OCI-LY1 (cell line): ENCODE measurements around the gene GALNT2.

Experiments
- H2AFZ ChIP-seq: fragments of 200-600 bp; sonication (generic), shearing (Covaris generic); 2 replicates; pipeline ENCODE4 v1.6.0; 2014; ENCODE audit warnings: antibody characterized with exemption, mild to moderate bottlenecking, low read length
- H3F3A ChIP-seq: fragments of 200-600 bp; sonication (generic), shearing (Covaris generic); 2 replicates; pipeline ENCODE4 v1.6.0; 2014; ENCODE audit warnings: mild to moderate bottlenecking, antibody characterized with exemption, low read length, moderate library complexity; ENCODE audit not compliant: insufficient read depth
- H3K27ac ChIP-seq: fragments of 200-600 bp; sonication (generic); 2 replicates; pipeline ENCODE4 v1.5.1; 2014; ENCODE audit warnings: low read length, mixed run types, mild to moderate bottlenecking, low read depth; ENCODE audit not compliant: poor library complexity, severe bottlenecking
- H3K27me3 ChIP-seq: fragments of 200-600 bp; sonication (generic); 2 replicates; pipeline ENCODE4 v1.6.0; 2014; ENCODE audit warnings: antibody characterized with exemption, mild to moderate bottlenecking, low read length, moderate library complexity; ENCODE audit not compliant: insufficient read depth
- H3K36me3 ChIP-seq: fragments of 200-600 bp; sonication (generic); 2 replicates; pipeline ENCODE4 v1.6.1; 2014; ENCODE audit warnings: mild to moderate bottlenecking, antibody characterized with exemption, low read length, moderate library complexity, mixed read lengths; ENCODE audit not compliant: insufficient read depth
- H3K4me1 ChIP-seq: fragments of 200-600 bp; sonication (generic); 2 replicates; pipeline ENCODE4 v1.5.1; 2014; ENCODE audit warnings: mild to moderate bottlenecking, low read length, moderate library complexity; ENCODE audit not compliant: insufficient read depth, severe bottlenecking
- H3K4me2 ChIP-seq: fragments of 200-600 bp; sonication (generic), shearing (Covaris generic); 2 replicates; pipeline ENCODE4 v1.6.1; 2014; ENCODE audit warnings: low read length
- H3K4me3 ChIP-seq: fragments of 200-600 bp; sonication (generic); 2 replicates; pipeline ENCODE4 v1.5.1; 2014; ENCODE audit warnings: low read length, low read depth, mild to moderate bottlenecking, mixed read lengths; ENCODE audit not compliant: poor library complexity, severe bottlenecking
- H3K79me2 ChIP-seq: fragments of 200-600 bp; shearing (Covaris generic); 2 replicates; pipeline ENCODE4 v1.6.1; 2016; ENCODE audit warnings: mixed run types, low read length, mixed read lengths; ENCODE audit not compliant: insufficient read depth
- H3K9ac ChIP-seq: fragments of 200-600 bp; sonication (generic), shearing (Covaris generic); 2 replicates; pipeline ENCODE4 v1.6.1; 2014; ENCODE audit warnings: mild to moderate bottlenecking, low read length, mixed read lengths
- H3K9me2 ChIP-seq: fragments of 200-600 bp; sonication (generic), shearing (Covaris generic); 2 replicates; pipeline ENCODE4 v1.6.1; 2014; ENCODE audit warnings: low read depth, mild to moderate bottlenecking, low read length, mixed read lengths
- H3K9me3 ChIP-seq: fragments of 200-600 bp; shearing (Covaris generic); 2 replicates; pipeline ENCODE4 v1.6.1; 2014; ENCODE audit warnings: low read length, mixed read lengths
- H4K20me1 ChIP-seq: fragments of 200-600 bp; sonication (generic), shearing (Covaris generic); 2 replicates; pipeline ENCODE4 v1.6.0; 2016; ENCODE audit warnings: mild to moderate bottlenecking, low read length; ENCODE audit not compliant: insufficient read depth
- CTCF ChIP-seq: fragments of 200-600 bp; sonication (generic), shearing (Covaris generic); IDR thresholded peaks from 2 replicates; pipeline ENCODE4 v1.5.1; 2017; ENCODE audit warnings: mild to moderate bottlenecking, antibody characterized with exemption, low read length, moderate library complexity, mixed read lengths
- EZH2 ChIP-seq: fragments of 200-600 bp; sonication (generic), shearing (Covaris generic); IDR thresholded peaks from 2 replicates; pipeline ENCODE4 v1.8.0; 2017; ENCODE audit warnings: borderline replicate concordance, mixed run types, mild to moderate bottlenecking, antibody characterized with exemption, low read length, moderate library complexity, mixed read lengths

GALNT2 gene

GRCh38 chr1:230248889-230249270 lies 181.8 kb downstream of the GALNT2 start:
- Histone ChIP-seq H3K36me3 (peaks cover 79% of the 10 kb centered on the region), H3K9me3 (no peaks in the 10 kb centered on the region), H3K27ac (no peak overlapping the region)

GRCh38 chr1:230249695-230250480 lies 182.8 kb downstream of the GALNT2 start:
- no peaks in the 10 kb centered on the region for H3K9me3 ChIP-seq
- TF ChIP-seq CTCF (no peak), EZH2 (no peak)
- no peaks in the 10 kb centered on the region for H3K27me3 ChIP-seq
- no peaks in the 10 kb centered on the region for H3K79me2 ChIP-seq
- H4K20me1 ChIP-seq, result no peaks in the 10 kb centered on the region
- peaks cover 83% of the 10 kb centered on the region for H3K36me3 ChIP-seq
- H3K27ac ChIP-seq, result no peak overlapping the region
- no peaks in the 10 kb centered on the region for H3F3A ChIP-seq
- H3K4me1 ChIP-seq, result peaks cover 7% of the 10 kb centered on the region
- H3K9ac ChIP-seq, result no peak overlapping the region
- no peak overlapping the region for H2AFZ ChIP-seq
- H3K9me2 ChIP-seq, result no peaks in the 10 kb centered on the region
- no peak overlapping the region for H3K4me2 ChIP-seq
- no peak overlapping the region for H3K4me3 ChIP-seq

More at GRCh38 chr1:230248889-230249270, 181.8 kb downstream of the GALNT2 start:
- Histone ChIP-seq H3K9ac (no peak overlapping the region), H3K9me2 (no peaks in the 10 kb centered on the region), H3K4me2 (no peak overlapping the region), H3K79me2 (no peaks in the 10 kb centered on the region), H2AFZ (no peak overlapping the region), H4K20me1 (no peaks in the 10 kb centered on the region), H3K27me3 (no peaks in the 10 kb centered on the region), H3F3A (no peaks in the 10 kb centered on the region), H3K4me1 (peaks cover 7% of the 10 kb centered on the region), H3K4me3 (no peak overlapping the region)
- TF ChIP-seq CTCF, result no peak
- TF ChIP-seq EZH2, result no peak

GRCh38 chr1:230250666-230251065 lies 183.6 kb downstream of the GALNT2 start:
- H3K27me3 ChIP-seq, result no peaks in the 10 kb centered on the region
- H3K9ac ChIP-seq, result no peak overlapping the region
- H3K9me2 ChIP-seq, result no peaks in the 10 kb centered on the region
- no peaks in the 10 kb centered on the region for H4K20me1 ChIP-seq
- H3K27ac ChIP-seq, result no peak overlapping the region
- no peak overlapping the region for H2AFZ ChIP-seq
- no peaks in the 10 kb centered on the region for H3K9me3 ChIP-seq
- H3K79me2 ChIP-seq, result no peaks in the 10 kb centered on the region
- peaks cover 7% of the 10 kb centered on the region for H3K4me1 ChIP-seq
- no peak overlapping the region for H3K4me2 ChIP-seq
- peaks cover 89% of the 10 kb centered on the region for H3K36me3 ChIP-seq
- no peaks in the 10 kb centered on the region for H3F3A ChIP-seq
- TF ChIP-seq CTCF, result no peak
- no peak for TF ChIP-seq EZH2
- no peak overlapping the region for H3K4me3 ChIP-seq
